H1 (cell line): ENCODE measurements around the gene ADTRP. TPM values are rescaled to one million over a fixed set of nuclear protein-coding genes. Genes with fewer than 3 reads are reported as not detected.

Experiments
- CTCF ChIA-PET: fragments of 300-600 bp; sonication (Branson Sonifier 250); formaldehyde crosslinking; loops from one replicate; lab custom pipeline; 2021; ENCODE audit not compliant: partially characterized antibody; lab: Charles Lee
- POLR2A ChIA-PET: fragments of 300-600 bp; sonication (Branson Sonifier 250); formaldehyde crosslinking; loops from one replicate; lab custom pipeline; 2021; ENCODE audit warnings: inconsistent platforms; ENCODE audit not compliant: partially characterized antibody; lab: Charles Lee
- DNase-seq, 2 experiments: peaks; one replicate each; pipeline versions ENCODE4 v3.0.0 to v3.0.0-alpha.2; 2010 to 2022; ENCODE audit warnings: low spot score in 2 of 2, low read depth in 1 of 2, mixed read lengths in 1 of 2
- FAIRE-seq: peaks from 2 replicates; lab custom pipeline; 2011; peaks lifted over from hg19 to GRCh38; lab: Jason Lieb, UNC
- H2AFZ ChIP-seq: 2 replicates; pipeline ENCODE4 v1.8.1; 2012; ENCODE audit warnings: low read length, inconsistent platforms
- H2AK5ac ChIP-seq: 2 replicates; pipeline ENCODE4 v1.6.1; 2013; ENCODE audit warnings: low read depth, low read length
- H2BK120ac ChIP-seq: replicated peaks from 2 replicates; pipeline ENCODE3; 2013; ENCODE audit warnings: low read depth, low read length, inconsistent platforms
- H2BK12ac ChIP-seq: 2 replicates; pipeline ENCODE4 v1.6.1; 2013; ENCODE audit warnings: low read depth, low read length
- H2BK15ac ChIP-seq: 2 replicates; pipeline ENCODE4 v1.6.1; 2013; ENCODE audit warnings: low read length
- H2BK20ac ChIP-seq: 2 replicates; pipeline ENCODE4 v1.6.1; 2013; ENCODE audit warnings: low read length
- H2BK5ac ChIP-seq: 2 replicates; pipeline ENCODE4 v1.6.1; 2013; ENCODE audit warnings: low read depth, low read length
- H3K14ac ChIP-seq: 2 replicates; pipeline ENCODE4 v1.6.1; 2013; ENCODE audit warnings: inconsistent platforms; ENCODE audit not compliant: insufficient read length
- H3K18ac ChIP-seq: 2 replicates; pipeline ENCODE4 v1.6.1; 2013; ENCODE audit warnings: low read length; ENCODE audit errors: extremely low read depth
- H3K23ac ChIP-seq: 2 replicates; pipeline ENCODE4 v1.6.1; 2013; ENCODE audit warnings: inconsistent platforms; ENCODE audit not compliant: insufficient read length
- H3K23me2 ChIP-seq: 2 replicates; pipeline ENCODE4 v1.6.1; 2013; ENCODE audit warnings: low read depth, low read length
- H3K27ac ChIP-seq: 2 replicates; pipeline ENCODE4 v1.6.1; 2011; ENCODE audit warnings: low read depth, low read length, inconsistent platforms
- H3K27me3 ChIP-seq, 4 experiments: replicated peaks in 1 of 4; 1 replicate in 1 of 4; 2 replicates in 3 of 4; pipeline versions ENCODE4 v1.6.1 to v1.8.1; 2011 to 2013; ENCODE audit warnings: low read length in 3 of 4, mild to moderate bottlenecking in 3 of 4, inconsistent platforms in 2 of 4, mixed read lengths in 2 of 4, moderate library complexity in 1 of 4; ENCODE audit not compliant: control insufficient read depth in 3 of 4, insufficient read depth in 3 of 4; ENCODE audit errors: extremely low read depth in 1 of 4
- H3K36me3 ChIP-seq, 4 experiments: 2 replicates each; pipeline versions ENCODE4 v1.6.1 to v1.8.1; 2011 to 2013; ENCODE audit warnings: mild to moderate bottlenecking in 4 of 4, low read length in 3 of 4, moderate library complexity in 2 of 4, control low read depth in 1 of 4, inconsistent platforms in 1 of 4; ENCODE audit not compliant: insufficient read depth in 4 of 4, control insufficient read depth in 2 of 4
- H3K4ac ChIP-seq: replicated peaks from 2 replicates; pipeline ENCODE3; 2013; ENCODE audit warnings: low read length, low read depth, mixed read lengths, inconsistent platforms; ENCODE audit not compliant: insufficient read length
- H3K4me1 ChIP-seq, 4 experiments: replicated peaks in 1 of 4; 1 replicate in 1 of 4; 2 replicates in 3 of 4; pipeline versions ENCODE4 v1.6.1 to v1.8.1; 2011 to 2013; ENCODE audit warnings: low read length in 3 of 4, inconsistent platforms in 2 of 4, mixed read lengths in 1 of 4; ENCODE audit not compliant: insufficient read depth in 4 of 4, control insufficient read depth in 3 of 4
- H3K4me2 ChIP-seq, 2 experiments: 2 replicates each; pipeline versions ENCODE4 v1.6.1 to v1.8.1; 2011 to 2013; ENCODE audit warnings: low read depth in 2 of 2, low read length in 2 of 2, control low read depth in 1 of 2, inconsistent platforms in 1 of 2, mild to moderate bottlenecking in 1 of 2; ENCODE audit not compliant: insufficient read depth in 1 of 2
- H3K4me3 ChIP-seq, 4 experiments: fragments of 200-600, 300-600 bp in 1 of 4; sonication (generic), shearing (Covaris generic), sonication (Bioruptor Twin) in 1 of 4; 2 replicates each; pipeline versions ENCODE4 v1.5.1 to v1.8.1; 2011 to 2016; ENCODE audit warnings: low read length in 4 of 4, low read depth in 3 of 4, control low read depth in 2 of 4, inconsistent platforms in 2 of 4, mild to moderate bottlenecking in 2 of 4, mixed read lengths in 1 of 4, moderate library complexity in 1 of 4; ENCODE audit not compliant: insufficient read depth in 2 of 4; ENCODE audit errors: extremely low read depth in 1 of 4
- H3K56ac ChIP-seq: replicated peaks from 2 replicates; pipeline ENCODE3; 2013; ENCODE audit warnings: low read depth, mild to moderate bottlenecking, mixed read lengths, low read length, inconsistent platforms; ENCODE audit not compliant: insufficient read length
- H3K79me1 ChIP-seq: 2 replicates; pipeline ENCODE4 v1.6.1; 2013; ENCODE audit warnings: low read depth, low read length, control low read depth
- H3K79me2 ChIP-seq, 2 experiments: 2 replicates each; pipeline versions ENCODE4 v1.6.1 to v1.8.1; 2012 to 2013; ENCODE audit warnings: low read length in 2 of 2, mild to moderate bottlenecking in 2 of 2, inconsistent platforms in 1 of 2; ENCODE audit not compliant: insufficient read depth in 2 of 2, control insufficient read depth in 1 of 2
- H3K9ac ChIP-seq, 4 experiments: replicated peaks in 1 of 4; 1 replicate in 1 of 4; 2 replicates in 3 of 4; pipeline versions ENCODE4 v1.6.1 to v1.8.1; 2011 to 2013; ENCODE audit warnings: low read depth in 3 of 4, low read length in 3 of 4, control low read depth in 2 of 4, mild to moderate bottlenecking in 2 of 4, moderate library complexity in 2 of 4, inconsistent platforms in 1 of 4; ENCODE audit errors: extremely low read depth in 1 of 4
- H3K9me3 ChIP-seq, 2 experiments: 2 replicates each; pipeline versions ENCODE4 v1.6.1 to v1.8.1; 2012 to 2013; ENCODE audit warnings: mild to moderate bottlenecking in 2 of 2, moderate library complexity in 2 of 2, control low read depth in 1 of 2, inconsistent platforms in 1 of 2, low read depth in 1 of 2, low read length in 1 of 2, mixed read lengths in 1 of 2; ENCODE audit not compliant: insufficient read depth in 2 of 2
- H4K20me1 ChIP-seq, 2 experiments: replicated peaks in 1 of 2; 2 replicates each; pipeline versions ENCODE3 to v1.8.1; 2011 to 2013; ENCODE audit warnings: inconsistent platforms in 2 of 2, low read length in 2 of 2, mild to moderate bottlenecking in 1 of 2; ENCODE audit not compliant: insufficient read depth in 2 of 2, control insufficient read depth in 1 of 2
- H4K5ac ChIP-seq: 2 replicates; pipeline ENCODE4 v1.6.1; 2013; ENCODE audit warnings: low read length, low read depth, mixed read lengths, inconsistent platforms; ENCODE audit not compliant: insufficient read length
- H4K8ac ChIP-seq: 2 replicates; pipeline ENCODE4 v1.8.0; 2013; ENCODE audit warnings: mild to moderate bottlenecking, moderate library complexity, low read length, inconsistent platforms; ENCODE audit not compliant: insufficient read depth; ENCODE audit errors: extremely low read depth
- H4K91ac ChIP-seq: replicated peaks from 2 replicates; pipeline ENCODE3; 2013; ENCODE audit warnings: low read length, mixed read lengths, inconsistent platforms; ENCODE audit not compliant: insufficient read length
- MAFK ChIP-seq: IDR thresholded peaks from 2 replicates; pipeline ENCODE4 v1.6.1; 2012; ENCODE audit warnings: low read depth, mild to moderate bottlenecking, improper control_type of control experiment, low read length
- NANOG ChIP-seq: IDR thresholded peaks from 2 replicates; pipeline ENCODE4 v1.6.1; 2011; ENCODE audit warnings: low read length, low read depth, mild to moderate bottlenecking, inconsistent platforms; ENCODE audit not compliant: insufficient read depth, poor library complexity, severe bottlenecking
- POU5F1 ChIP-seq: IDR thresholded peaks from 2 replicates; pipeline ENCODE4 v1.6.1; 2011; ENCODE audit warnings: low read depth, mild to moderate bottlenecking, low read length, moderate library complexity
- YY1 ChIP-seq: IDR thresholded peaks from 2 replicates; pipeline ENCODE4 v1.6.1; 2011; ENCODE audit warnings: low read depth, mild to moderate bottlenecking, low read length
- WGBS, 2 experiments: shearing (Covaris generic) in 1 of 2; methylation state at CpG; one replicate each; pipeline versions ENCODE4 v1.1.6 to v1.1.7; 2013 to 2015; ENCODE audit warnings: low lambda C conversion rate in 2 of 2, mixed read lengths in 2 of 2, inconsistent platforms in 1 of 2, low coverage in 1 of 2, missing lambda C conversion rate in 1 of 2; ENCODE audit not compliant: insufficient replicate concordance in 2 of 2, insufficient coverage in 1 of 2, insufficient read length in 1 of 2; ENCODE audit errors: extremely low coverage in 1 of 2, missing lambda C conversion rate in 1 of 2; 5-methylcytosine and 5-hydroxymethylcytosine counted together
- polyA plus RNA-seq, 7 experiments: library from polyadenylated mRNA; depleted of rRNA in 3 of 7; stranded (reverse) in 5 of 7; unstranded in 2 of 7; fragments of >200 nt in 5 of 7; fragments of 200-250 nt in 2 of 7; gene quantifications; 1 replicate in 5 of 7; 2 replicates in 1 of 7; 4 replicates in 1 of 7; pipeline versions ENCODE4 v1.2.1 to v1.2.3, GENCODE V29; 2011 to 2013; ENCODE audit warnings: missing spikeins in 2 of 7, mixed read lengths in 2 of 7
- total RNA-seq: library from RNA; stranded (reverse); fragmentation: NEBNext Ultra II Directional; extraction: Animal tissue kit (Norgen Biotek cat#: 25700); gene quantifications from 2 replicates; pipeline ENCODE4 v1.2.1, GENCODE V29; 2021

The ADTRP gene
- total and polyA plus RNA-seq, 2 of the 8 experiments (the other 6 are each of a cell fraction or from before 2014, with no cell fraction given) = 0.08 to 0.45 TPM

- no peaks in the 10 kb centered on the region for H3K79me1 ChIP-seq
- no peak overlapping the region for H2BK15ac ChIP-seq
- no peak overlapping the region for H3K27ac ChIP-seq
- TF ChIP-seq NANOG (no peak), YY1 (no peak), MAFK (no peak), POU5F1 (no peak)
- TF ChIP-seq, all 59 proteins: peak for 0
- no peak overlapping the region for H2AFZ ChIP-seq
- no peaks in the 10 kb centered on the region for H4K20me1 ChIP-seq
- H2BK12ac ChIP-seq = no peak overlapping the region
- no peak overlapping the region for H2BK20ac ChIP-seq
- H3K79me2 ChIP-seq = no peaks in the 10 kb centered on the region
- no peak overlapping the region for H3K4ac ChIP-seq
- no peak overlapping the region for H3K23ac ChIP-seq
- POLR2A ChIA-PET = interaction anchor here (0.6 kb wide), 1 partner anchor 138 kb away, joined by 3 read pairs; no protein-coding TSS in a partner anchor
- H3K4me3 ChIP-seq = no peak overlapping the region
- no peak overlapping the region for H3K9ac ChIP-seq
- H3K27me3 ChIP-seq = no peaks in the 10 kb centered on the region
- CTCF ChIA-PET = interaction anchor here (1.3 kb wide), 1 partner anchor 12 kb away, joined by 3 read pairs; no protein-coding TSS in a partner anchor
- H2AK5ac ChIP-seq = no peak overlapping the region
- no peaks in the 10 kb centered on the region for H3K23me2 ChIP-seq
- no peak overlapping the region for H4K5ac ChIP-seq
- no peak overlapping the region for H4K91ac ChIP-seq
- H3K36me3 ChIP-seq = no peaks in the 10 kb centered on the region
- H3K14ac ChIP-seq = no peak overlapping the region
- peaks cover 0 to 12% (median 2%) of the 10 kb centered on the region in 4 experiments; a peak in 4 of 7 replicates for H3K4me1 ChIP-seq
- H2BK120ac ChIP-seq = no peak overlapping the region
- H3K56ac ChIP-seq = no peak overlapping the region
- no peak overlapping the region for H4K8ac ChIP-seq
- no peak overlapping the region for H2BK5ac ChIP-seq
- H3K4me2 ChIP-seq = no peak overlapping the region
- no peak for DNase-seq
- no peak for FAIRE-seq
- WGBS, 2 experiments = 92% methylated on average over 3 of the region's 3 CpGs; no CpG with 5 or more reads in 1 of the 2 experiments
- H3K18ac ChIP-seq = no peak overlapping the region
- H3K9me3 ChIP-seq = no peaks in the 10 kb centered on the region
These were observed 88.8 kb downstream of the ADTRP start for GRCh38 chr6:11689847-11690246.
